Ishikawa (cell line): ENCODE results near the gene DENND1A.

ENCODE experiments used
- CEBPB ChIP-seq: IDR thresholded peaks from 2 replicates; pipeline ENCODE4 v1.6.1; 2012
- CREB1 ChIP-seq: IDR thresholded peaks from 2 replicates; pipeline ENCODE4 v1.6.1; 2012; ENCODE audit warnings: low read depth
- EGR1 ChIP-seq: IDR thresholded peaks from 2 replicates; pipeline ENCODE4 v1.6.1; 2012
- EP300 ChIP-seq: IDR thresholded peaks from 2 replicates; pipeline ENCODE4 v1.6.1; 2012; ENCODE audit warnings: borderline replicate concordance
- FOXM1 ChIP-seq: IDR thresholded peaks from 2 replicates; pipeline ENCODE4 v1.6.1; 2012; ENCODE audit warnings: low read depth, borderline replicate concordance
- MAX ChIP-seq: IDR thresholded peaks from 2 replicates; pipeline ENCODE4 v1.6.1; 2012
- NFIC ChIP-seq: IDR thresholded peaks from 2 replicates; pipeline ENCODE4 v1.6.1; 2012
- RAD21 ChIP-seq: IDR thresholded peaks from 2 replicates; pipeline ENCODE4 v1.6.1; 2012; ENCODE audit warnings: low read depth
- TAF1 ChIP-seq: IDR thresholded peaks from 2 replicates; pipeline ENCODE4 v1.6.1; 2012; ENCODE audit warnings: low read depth, mild to moderate bottlenecking
- TCF12 ChIP-seq: IDR thresholded peaks from 2 replicates; pipeline ENCODE4 v1.6.1; 2012; ENCODE audit warnings: low read depth
- TEAD4 ChIP-seq: IDR thresholded peaks from 2 replicates; pipeline ENCODE4 v1.6.1; 2012
- USF1 ChIP-seq: IDR thresholded peaks from 2 replicates; pipeline ENCODE4 v1.6.1; 2012
- YY1 ChIP-seq: IDR thresholded peaks from 2 replicates; pipeline ENCODE4 v1.6.1; 2012; ENCODE audit warnings: low read depth
- ZBTB7A ChIP-seq: IDR thresholded peaks from 2 replicates; pipeline ENCODE4 v1.6.1; 2012; ENCODE audit warnings: low read depth
- TF ChIP-seq, protein P1 (sequence below): IDR thresholded peaks from 2 replicates; pipeline ENCODE4 v1.6.1; 2012; ENCODE audit warnings: low read depth, mild to moderate bottlenecking

Gene DENND1A

DNA sequence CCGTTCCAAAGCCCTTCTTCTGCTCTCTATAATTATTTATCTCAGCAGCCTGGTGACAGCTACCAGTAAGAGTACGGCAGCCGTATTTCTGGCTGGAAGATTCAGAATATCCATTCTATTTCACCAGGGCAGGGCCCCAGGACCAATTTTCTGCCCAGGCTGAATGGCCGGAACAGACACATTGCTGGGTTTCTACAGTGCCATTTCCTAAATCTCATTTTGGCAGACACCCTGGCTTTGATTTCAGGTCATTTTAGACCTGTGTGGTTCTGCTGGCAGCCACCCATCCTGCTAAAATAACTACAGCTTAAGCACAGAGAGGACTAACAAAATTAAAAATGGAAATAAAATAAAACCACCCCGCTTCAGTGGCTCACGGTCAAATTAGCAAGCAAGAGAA is 478.9 kb downstream of the DENND1A start:
- TF ChIP-seq NFIC (no peak), MAX (no peak), FOXM1 (no peak), USF1 (no peak), TEAD4 (no peak), CREB1 (no peak), YY1 (no peak), ZBTB7A (no peak), TAF1 (no peak), RAD21 (no peak), EGR1 (no peak), CEBPB (no peak), EP300 (no peak), TCF12 (no peak)
- TF ChIP-seq, protein P1, sequence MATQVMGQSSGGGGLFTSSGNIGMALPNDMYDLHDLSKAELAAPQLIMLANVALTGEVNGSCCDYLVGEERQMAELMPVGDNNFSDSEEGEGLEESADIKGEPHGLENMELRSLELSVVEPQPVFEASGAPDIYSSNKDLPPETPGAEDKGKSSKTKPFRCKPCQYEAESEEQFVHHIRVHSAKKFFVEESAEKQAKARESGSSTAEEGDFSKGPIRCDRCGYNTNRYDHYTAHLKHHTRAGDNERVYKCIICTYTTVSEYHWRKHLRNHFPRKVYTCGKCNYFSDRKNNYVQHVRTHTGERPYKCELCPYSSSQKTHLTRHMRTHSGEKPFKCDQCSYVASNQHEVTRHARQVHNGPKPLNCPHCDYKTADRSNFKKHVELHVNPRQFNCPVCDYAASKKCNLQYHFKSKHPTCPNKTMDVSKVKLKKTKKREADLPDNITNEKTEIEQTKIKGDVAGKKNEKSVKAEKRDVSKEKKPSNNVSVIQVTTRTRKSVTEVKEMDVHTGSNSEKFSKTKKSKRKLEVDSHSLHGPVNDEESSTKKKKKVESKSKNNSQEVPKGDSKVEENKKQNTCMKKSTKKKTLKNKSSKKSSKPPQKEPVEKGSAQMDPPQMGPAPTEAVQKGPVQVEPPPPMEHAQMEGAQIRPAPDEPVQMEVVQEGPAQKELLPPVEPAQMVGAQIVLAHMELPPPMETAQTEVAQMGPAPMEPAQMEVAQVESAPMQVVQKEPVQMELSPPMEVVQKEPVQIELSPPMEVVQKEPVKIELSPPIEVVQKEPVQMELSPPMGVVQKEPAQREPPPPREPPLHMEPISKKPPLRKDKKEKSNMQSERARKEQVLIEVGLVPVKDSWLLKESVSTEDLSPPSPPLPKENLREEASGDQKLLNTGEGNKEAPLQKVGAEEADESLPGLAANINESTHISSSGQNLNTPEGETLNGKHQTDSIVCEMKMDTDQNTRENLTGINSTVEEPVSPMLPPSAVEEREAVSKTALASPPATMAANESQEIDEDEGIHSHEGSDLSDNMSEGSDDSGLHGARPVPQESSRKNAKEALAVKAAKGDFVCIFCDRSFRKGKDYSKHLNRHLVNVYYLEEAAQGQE: no peak

GRCh38 chr9:123450098-123450770 is 479.7 kb downstream of the DENND1A start:
- no peak for TF ChIP-seq TAF1
- TF ChIP-seq ZBTB7A: no peak
- no peak for TF ChIP-seq MAX
- no peak for TF ChIP-seq TEAD4
- no peak for TF ChIP-seq RAD21
- TF ChIP-seq EGR1: no peak
- TF ChIP-seq, protein P1: no peak
- no peak for TF ChIP-seq USF1
- no peak for TF ChIP-seq NFIC
- no peak for TF ChIP-seq FOXM1
- no peak for TF ChIP-seq TCF12
- TF ChIP-seq CEBPB: no peak
- no peak for TF ChIP-seq CREB1
- no peak for TF ChIP-seq EP300

DNA sequence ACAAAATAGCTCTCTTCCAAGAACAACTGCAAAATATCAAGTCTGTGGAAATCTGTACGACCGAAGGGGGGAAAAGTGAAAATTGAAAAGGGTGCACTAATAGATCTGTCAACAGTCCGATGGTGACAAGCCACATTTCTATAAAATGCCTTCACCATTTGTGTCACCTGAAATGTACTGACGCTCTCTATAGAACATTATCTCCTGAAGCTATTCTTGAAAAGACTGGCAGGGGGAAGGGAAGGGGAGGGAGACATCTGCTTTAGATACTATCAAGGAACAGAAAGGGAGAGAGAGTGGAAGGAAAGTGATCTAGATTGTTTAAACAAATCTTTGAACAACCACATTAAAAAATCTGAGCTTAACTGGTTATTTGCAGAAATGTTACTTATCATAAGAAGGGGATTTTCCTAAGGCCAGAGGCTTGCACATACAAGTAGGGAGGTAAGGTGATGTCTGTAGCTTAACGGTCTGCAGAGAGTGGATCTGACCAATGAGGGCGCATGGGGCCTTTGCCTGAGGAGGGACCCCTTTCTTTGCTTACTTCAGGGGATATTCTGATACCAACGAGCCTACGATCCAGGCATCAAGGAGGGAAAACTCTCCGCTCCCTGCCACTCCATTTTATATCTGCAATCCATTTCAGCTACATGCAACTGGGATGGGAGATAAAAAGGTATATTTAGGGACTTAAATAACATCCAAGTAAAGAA is 481.8 kb downstream of the DENND1A start:
- TF ChIP-seq FOXM1 (no peak), ZBTB7A (no peak), TEAD4 (no peak), YY1 (no peak), CREB1 (no peak), MAX (no peak), EGR1 (no peak), TAF1 (no peak), TCF12 (no peak), EP300 (no peak), USF1 (no peak), RAD21 (no peak), NFIC (no peak), CEBPB (no peak)
- TF ChIP-seq, protein P1: no peak
